Measurements from ENCODE around the gene SMYD1.
"Not testable (repeated sequence)": the region's sequence is repeated elsewhere in the genome, so short reads cannot be mapped to it uniquely, and the experiment has no call there.

Gene SMYD1

GRCh38 chr2:88067598-88067997 is at the start of gene SMYD1:
TSS of gene SMYD1 (plus strand) at chr2:88067825. CDS start at chr2:88067865, 40 bp downstream.
- H3K27ac ChIP-seq = no peak within 1 kb of the TSS
- no peak for DNase-seq
- no peaks in the 10 kb centered on the region for H3K36me3 ChIP-seq (replicated peaks)
- H3K27me3 ChIP-seq (replicated peaks) = no peaks in the 10 kb centered on the region
- H3K4me3 ChIP-seq (ENCODE audit: low read depth, low read length) = no peak within 1 kb of the TSS
- in situ Hi-C loops (cut with HindIII; ENCODE audit: low pct_ligation_motif_present, low sequenced_read_pairs) = no loop called here
- no peak for TF ChIP-seq CTCF (IDR thresholded peaks at IDR 0.05; ENCODE audit: low read depth, low read length, missing control alignments)

- H3K27ac ChIP-seq; DNase-seq; H3K36me3 ChIP-seq (replicated peaks); in situ Hi-C loops (cut with HindIII; ENCODE audit: low pct_ligation_motif_present, low sequenced_read_pairs); H3K27me3 ChIP-seq (replicated peaks); H3K4me3 ChIP-seq (ENCODE audit: low read depth, low read length): not testable (repeated sequence)
Measured at GRCh38 chr2:88018077-88018805, 49.4 kb upstream of the SMYD1 start.

- no peak for TF ChIP-seq CTCF (IDR thresholded peaks at IDR 0.05; ENCODE audit: low read depth, low read length, missing control alignments)
- Histone ChIP-seq H3K27me3 (replicated peaks) (no peaks in the 10 kb centered on the region), H3K27ac (no peak overlapping the region), H3K4me3 (ENCODE audit: low read depth, low read length) (no peak overlapping the region), H3K36me3 (replicated peaks) (no peaks in the 10 kb centered on the region)
- DNase-seq = no peak
- in situ Hi-C loops (cut with HindIII; ENCODE audit: low pct_ligation_motif_present, low sequenced_read_pairs) = no loop called here
Measured at GRCh38 chr2:88018909-88019308, 48.7 kb upstream of the SMYD1 start.

GRCh38 chr2:88019985-88020384 is 47.6 kb upstream of the SMYD1 start:
- no peak for TF ChIP-seq CTCF (IDR thresholded peaks at IDR 0.05; ENCODE audit: low read depth, low read length, missing control alignments)
- Histone ChIP-seq H3K27me3 (replicated peaks) (no peaks in the 10 kb centered on the region), H3K36me3 (replicated peaks) (no peaks in the 10 kb centered on the region), H3K4me3 (ENCODE audit: low read depth, low read length) (no peak overlapping the region), H3K27ac (no peak overlapping the region)
- no peak for DNase-seq
- in situ Hi-C loops (cut with HindIII; ENCODE audit: low pct_ligation_motif_present, low sequenced_read_pairs) = no loop called here

- in situ Hi-C loops (cut with HindIII; ENCODE audit: low pct_ligation_motif_present, low sequenced_read_pairs) = no loop called here
- Histone ChIP-seq H3K4me3 (ENCODE audit: low read depth, low read length) (no peak overlapping the region), H3K27ac (no peak overlapping the region), H3K27me3 (replicated peaks) (no peaks in the 10 kb centered on the region), H3K36me3 (replicated peaks) (peaks cover 2% of the 10 kb centered on the region)
- DNase-seq = no peak
- TF ChIP-seq CTCF (IDR thresholded peaks at IDR 0.05; ENCODE audit: low read depth, low read length, missing control alignments) = no peak
Measured at GRCh38 chr2:88022669-88022921, 45.0 kb upstream of the SMYD1 start.

- no peak overlapping the region for H3K4me3 ChIP-seq (ENCODE audit: low read depth, low read length)
- H3K27ac ChIP-seq = no peak overlapping the region
- no peak for DNase-seq
- peaks cover 10% of the 10 kb centered on the region for H3K36me3 ChIP-seq (replicated peaks)
- no peaks in the 10 kb centered on the region for H3K27me3 ChIP-seq (replicated peaks)
- no peak for TF ChIP-seq CTCF (IDR thresholded peaks at IDR 0.05; ENCODE audit: low read depth, low read length, missing control alignments)
- in situ Hi-C loops (cut with HindIII; ENCODE audit: low pct_ligation_motif_present, low sequenced_read_pairs) = no loop called here
Measured at GRCh38 chr2:88024509-88024908, 43.1 kb upstream of the SMYD1 start.
